Measurements from ENCODE around the gene FOXK1.

- TF ChIP-seq CTCF (IDR thresholded peaks at IDR 0.05) (no peak), POLR2AphosphoS5 (IDR thresholded peaks at IDR 0.05) (no peak)
Measured at GRCh38 chr7:4667776-4668509, 14.2 kb upstream of the FOXK1 start.
